Endothelial cell of umbilical vein (primary cell): ENCODE results near the gene RPS5. TPM values are rescaled to one million over a fixed set of nuclear protein-coding genes. Genes with fewer than 3 reads are reported as not detected.

Source experiments
- microRNA-seq: library from miRNA; unstranded; fragments of <30 nt; microRNA quantifications from one replicate; pipeline ENCODE4 v1.2.0, GENCODE V29; 2021; ENCODE audit warnings: borderline number of aligned reads, borderline replicate concordance
- polyA plus RNA-seq, 4 experiments: library from polyadenylated mRNA; depleted of rRNA in 3 of 4; stranded (reverse) in 3 of 4; unstranded in 1 of 4; fragments of >200 nt; gene quantifications; 2 replicates each; pipeline versions ENCODE4 v1.2.1 to v1.2.3, GENCODE V29; 2011 to 2012; ENCODE audit warnings: missing spikeins in 1 of 4
- small RNA-seq: library from RNA; depleted of rRNA; stranded (forward); fragments of <200 nt; gene quantifications from one replicate; pipeline ENCODE3, GENCODE V24; 2012; ENCODE audit warnings: low replicate concordance, low read depth; ENCODE audit not compliant: insufficient read depth, insufficient read length
- total RNA-seq: library from RNA; stranded (reverse); gene quantifications from 2 replicates; pipeline ENCODE4 v1.2.3, GENCODE V29; 2021

RPS5 gene
- total and polyA plus RNA-seq, 2 donors (not counting 3 experiments of a cell fraction or from before 2014, with no cell fraction given), result 993 to 3,430 TPM

Small RNAs within 50 kb of the gene (microRNA-seq; reads per million reads assigned to microRNA genes)
- not detected for gene MIR4754

Small RNAs within 50 kb of the gene (small RNA-seq; reads per million reads assigned to genes)
- gene MIR4754 (not detected), gene RNA5SP473 (not detected)

Other genes with a start within 250 kb of the RPS5 start
- 4.9 and 5.3 TPM in 2 replicates for gene ZNF329, start 236.5 kb upstream of the RPS5 start, total RNA-seq
- 2.7 and 3.0 TPM in 2 replicates for gene ZNF329, start 236.5 kb upstream of the RPS5 start, polyA plus RNA-seq
- gene ZNF274, start 204.2 kb upstream of the RPS5 start, total RNA-seq, result 18.3 and 18.8 TPM in 2 replicates
- 9.1 and 10.1 TPM in 2 replicates for gene ZNF274, start 204.2 kb upstream of the RPS5 start, polyA plus RNA-seq
- 39.3 and 45.4 TPM in 2 replicates for gene ZNF544, start 158.4 kb upstream of the RPS5 start, total RNA-seq
- 33.4 and 36.1 TPM in 2 replicates for gene ZNF544, start 158.4 kb upstream of the RPS5 start, polyA plus RNA-seq
- 6.3 and 6.8 TPM in 2 replicates for gene ZNF8, start 108.3 kb upstream of the RPS5 start, total RNA-seq
- 3.7 and 4.0 TPM in 2 replicates for gene ZNF8, start 108.3 kb upstream of the RPS5 start, polyA plus RNA-seq
- gene ERVK3-1, start 81.9 kb upstream of the RPS5 start, total RNA-seq, result 25.8 and 28.4 TPM in 2 replicates
- 25.9 and 29.3 TPM in 2 replicates for gene ERVK3-1, start 81.9 kb upstream of the RPS5 start, polyA plus RNA-seq
- gene ZSCAN22, start 60.3 kb upstream of the RPS5 start, total RNA-seq, result 3.6 and 3.7 TPM in 2 replicates
- gene ZSCAN22, start 60.3 kb upstream of the RPS5 start, polyA plus RNA-seq, result 3.6 and 3.9 TPM in 2 replicates
- gene A1BG, start 33.8 kb upstream of the RPS5 start, total RNA-seq, result 0.85 and 2.3 TPM in 2 replicates
- 3.7 and 6.2 TPM in 2 replicates for gene A1BG, start 33.8 kb upstream of the RPS5 start, polyA plus RNA-seq
- 0.42 and 1.3 TPM in 2 replicates for gene ZNF497, start 24.5 kb upstream of the RPS5 start, total RNA-seq
- 0.40 and 0.62 TPM in 2 replicates for gene ZNF497, start 24.5 kb upstream of the RPS5 start, polyA plus RNA-seq
- gene ZNF837, start 6.2 kb upstream of the RPS5 start, total RNA-seq, result 1.4 and 1.7 TPM in 2 replicates
- gene ZNF837, start 6.2 kb upstream of the RPS5 start, polyA plus RNA-seq, result 1.6 and 2.8 TPM in 2 replicates
- gene RNF225, start 8.4 kb downstream of the RPS5 start, total RNA-seq, result 0.58 TPM in 1 of 2 replicates, not detected in the other
- not detected in 2 replicates for gene RNF225, start 8.4 kb downstream of the RPS5 start, polyA plus RNA-seq
- 12.4 and 12.6 TPM in 2 replicates for gene ZNF584, start 21.4 kb downstream of the RPS5 start, total RNA-seq
- 5.9 and 6.1 TPM in 2 replicates for gene ZNF584, start 21.4 kb downstream of the RPS5 start, polyA plus RNA-seq
- 4.1 and 4.2 TPM in 2 replicates for gene ZNF132, start 52.9 kb downstream of the RPS5 start, total RNA-seq
- 0.54 and 0.62 TPM in 2 replicates for gene ZNF132, start 52.9 kb downstream of the RPS5 start, polyA plus RNA-seq
- 6.3 and 6.9 TPM in 2 replicates for gene ZNF324B, start 64.4 kb downstream of the RPS5 start, total RNA-seq
- gene ZNF324B, start 64.4 kb downstream of the RPS5 start, polyA plus RNA-seq, result 3.4 and 3.5 TPM in 2 replicates
- 7.1 and 8.7 TPM in 2 replicates for gene ZNF324, start 79.8 kb downstream of the RPS5 start, total RNA-seq
- gene ZNF324, start 79.8 kb downstream of the RPS5 start, polyA plus RNA-seq, result 6.4 and 8.8 TPM in 2 replicates
- 6.6 and 7.0 TPM in 2 replicates for gene ZNF446, start 89.1 kb downstream of the RPS5 start, total RNA-seq
- gene ZNF446, start 89.1 kb downstream of the RPS5 start, polyA plus RNA-seq, result 8.3 and 11.2 TPM in 2 replicates
- gene SLC27A5, start 124.7 kb downstream of the RPS5 start, total RNA-seq, result 6.1 and 7.1 TPM in 2 replicates
- 12.1 and 16.0 TPM in 2 replicates for gene SLC27A5, start 124.7 kb downstream of the RPS5 start, polyA plus RNA-seq
- 21.8 TPM in 2 replicates for gene ZBTB45, start 132.5 kb downstream of the RPS5 start, total RNA-seq
- gene ZBTB45, start 132.5 kb downstream of the RPS5 start, polyA plus RNA-seq, result 17.8 and 25.3 TPM in 2 replicates
- 377 and 429 TPM in 2 replicates for gene TRIM28, start 156.8 kb downstream of the RPS5 start, total RNA-seq
- 521 and 593 TPM in 2 replicates for gene TRIM28, start 156.8 kb downstream of the RPS5 start, polyA plus RNA-seq
- 96.8 and 105 TPM in 2 replicates for gene CHMP2A, start 167.8 kb downstream of the RPS5 start, total RNA-seq
- 126 and 150 TPM in 2 replicates for gene CHMP2A, start 167.8 kb downstream of the RPS5 start, polyA plus RNA-seq
- gene UBE2M, start 171.3 kb downstream of the RPS5 start, total RNA-seq, result 102 and 106 TPM in 2 replicates
- 86.6 and 87.8 TPM in 2 replicates for gene UBE2M, start 171.3 kb downstream of the RPS5 start, polyA plus RNA-seq
- 18.8 and 26.4 TPM in 2 replicates for gene MZF1, start 186.1 kb downstream of the RPS5 start, total RNA-seq
- gene MZF1, start 186.1 kb downstream of the RPS5 start, polyA plus RNA-seq, result 30.8 and 39.1 TPM in 2 replicates